ENCODE results near the gene RIT1.

DNA sequence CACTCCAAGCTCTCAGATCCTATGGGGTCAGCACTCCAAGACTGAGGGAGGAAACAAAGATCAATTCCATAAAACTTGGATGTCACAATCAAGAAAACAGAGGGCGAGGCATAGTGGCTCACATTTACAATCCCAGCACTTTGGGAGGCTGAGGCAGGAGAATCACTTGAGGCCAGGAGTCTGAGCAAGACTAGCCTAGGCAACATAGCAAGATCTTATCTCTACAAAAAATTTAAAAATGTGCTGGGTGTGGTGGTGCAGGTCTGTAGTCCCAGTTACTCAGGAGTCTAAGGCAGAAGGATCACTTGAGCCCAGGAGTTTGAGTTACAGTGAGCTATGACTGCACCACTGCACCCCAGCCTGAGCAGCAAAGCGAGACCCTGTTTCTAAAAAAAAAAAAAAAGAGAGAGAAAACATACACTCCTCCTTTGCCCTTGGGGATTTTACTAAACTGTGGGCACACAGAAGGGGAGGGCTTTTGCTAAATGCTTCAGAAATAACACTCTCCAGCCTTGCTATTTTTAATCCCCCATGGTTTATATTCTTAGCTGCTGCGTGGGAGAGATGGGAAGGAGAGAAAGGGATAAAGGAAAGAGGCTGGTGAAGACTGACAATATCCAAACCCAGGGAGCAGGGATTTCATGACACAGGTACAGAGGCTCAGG lies 49.1 kb upstream of the RIT1 start:
- no peak for TF ChIP-seq CTCF (IDR thresholded peaks at IDR 0.05)
- TF ChIP-seq POLR2A (IDR thresholded peaks at IDR 0.05): no peak
